ENCODE data around the gene ANTXRL.
A peak's percentile ranks its signal among the peaks of the same experiment; 100 is the strongest.
"Not testable (repeated sequence)": the region's sequence is repeated elsewhere in the genome, so short reads cannot be mapped to it uniquely, and the experiment has no call there.

Gene ANTXRL

GRCh38 chr10:46270086-46270811, 16.5 kb upstream of the ANTXRL start:
- in situ Hi-C loops (cut with MboI; ENCODE audit: low pct_unique_long_range_greater_than_20kb, low sequenced_read_pairs) = no loop called here
- no peak for DNase-seq

- DNase-seq; in situ Hi-C loops (cut with MboI; ENCODE audit: low pct_unique_long_range_greater_than_20kb, low sequenced_read_pairs): not testable (repeated sequence)
Measured at GRCh38 chr10:46270963-46271530, 15.8 kb upstream of the ANTXRL start.

GRCh38 chr10:46271795-46272499, 14.8 kb upstream of the ANTXRL start:
- in situ Hi-C loops (cut with MboI; ENCODE audit: low pct_unique_long_range_greater_than_20kb, low sequenced_read_pairs); DNase-seq: not testable (repeated sequence)

GRCh38 chr10:46272863-46273415, 13.9 kb upstream of the ANTXRL start:
- in situ Hi-C loops (cut with MboI; ENCODE audit: low pct_unique_long_range_greater_than_20kb, low sequenced_read_pairs) = no loop called here
- DNase-seq = no peak

GRCh38 chr10:46273506-46274477, 13.0 kb upstream of the ANTXRL start:
- in situ Hi-C loops (cut with MboI; ENCODE audit: low pct_unique_long_range_greater_than_20kb, low sequenced_read_pairs) = no loop called here
- peak; percentile 37 for DNase-seq

- DNase-seq = no peak
- in situ Hi-C loops (cut with MboI; ENCODE audit: low pct_unique_long_range_greater_than_20kb, low sequenced_read_pairs) = no loop called here
Measured at GRCh38 chr10:46277840-46278239, 9.0 kb upstream of the ANTXRL start.

GRCh38 chr10:46282421-46282831, 4.4 kb upstream of the ANTXRL start:
- not testable (repeated sequence) for DNase-seq
- in situ Hi-C loops (cut with MboI; ENCODE audit: low pct_unique_long_range_greater_than_20kb, low sequenced_read_pairs) = loop anchor here (5.0 to 10.0 kb wide), 2 partner anchors 175 to 1102 kb away; partner anchors contain the start of gene ZNF488

GRCh38 chr10:46282842-46283574, 3.8 kb upstream of the ANTXRL start:
- DNase-seq = peak; percentile 60
- in situ Hi-C loops (cut with MboI; ENCODE audit: low pct_unique_long_range_greater_than_20kb, low sequenced_read_pairs) = loop anchor here (5.0 to 10.0 kb wide), 2 partner anchors 176 to 1102 kb away; partner anchors contain the start of gene ZNF488

GRCh38 chr10:46283580-46284285, 3.1 kb upstream of the ANTXRL start:
- DNase-seq = no peak
- in situ Hi-C loops (cut with MboI; ENCODE audit: low pct_unique_long_range_greater_than_20kb, low sequenced_read_pairs) = loop anchor here (5.0 to 10.0 kb wide), 2 partner anchors 176 to 1101 kb away; partner anchors contain the start of gene ZNF488

GRCh38 chr10:46284286-46285229, 2.2 kb upstream of the ANTXRL start:
- in situ Hi-C loops (cut with MboI; ENCODE audit: low pct_unique_long_range_greater_than_20kb, low sequenced_read_pairs) = loop anchor here (5.0 to 10.0 kb wide), 2 partner anchors 177 to 1100 kb away; partner anchors contain the start of gene ZNF488
- DNase-seq = peak; percentile 89

GRCh38 chr10:46285300-46285699, 1.5 kb upstream of the ANTXRL start:
- in situ Hi-C loops (cut with MboI; ENCODE audit: low pct_unique_long_range_greater_than_20kb, low sequenced_read_pairs) = loop anchor here (10.0 kb wide), 1 partner anchor 1100 kb away; the partner anchor contains the start of gene ZNF488
- DNase-seq = no peak

- in situ Hi-C loops (cut with MboI; ENCODE audit: low pct_unique_long_range_greater_than_20kb, low sequenced_read_pairs) = loop anchor here (10.0 kb wide), 1 partner anchor 1099 kb away; the partner anchor contains the start of gene ZNF488
- DNase-seq = no peak
Measured at GRCh38 chr10:46285966-46286620, 704 bp upstream of the ANTXRL start.

- no peak for DNase-seq
- in situ Hi-C loops (cut with MboI; ENCODE audit: low pct_unique_long_range_greater_than_20kb, low sequenced_read_pairs) = loop anchor here (10.0 kb wide), 1 partner anchor 1097 kb away; the partner anchor contains the start of gene ZNF488
Measured at GRCh38 chr10:46287846-46288477, 1.2 kb downstream of the ANTXRL start.

- DNase-seq = no peak
- in situ Hi-C loops (cut with MboI; ENCODE audit: low pct_unique_long_range_greater_than_20kb, low sequenced_read_pairs) = loop anchor here (10.0 kb wide), 1 partner anchor 1096 kb away; the partner anchor contains the start of gene ZNF488
Measured at GRCh38 chr10:46288601-46289206, 1.9 kb downstream of the ANTXRL start.

Data from KBM-7 (cell line).